Measurements from ENCODE around the gene NCOA1. TPM values are rescaled to one million over a fixed set of nuclear protein-coding genes. Genes with fewer than 3 reads are reported as not detected.
A peak's percentile ranks its signal among the peaks of the same experiment; 100 is the strongest.

The NCOA1 gene
- total RNA-seq, 4 donors from 2014 or later = 41.3 to 69.6 (median 54.8) TPM

GRCh38 chr2:24515831-24516230 lies 24.8 kb downstream of the NCOA1 start:
- no peak for TF ChIP-seq POLR2A (IDR thresholded peaks at IDR 0.05)
- TF ChIP-seq CTCF (IDR thresholded peaks at IDR 0.05) = no peak
- H3K36me3 ChIP-seq = no peaks in the 10 kb centered on the region
- H3K4me3 ChIP-seq = no peak overlapping the region
- H3K27me3 ChIP-seq = no peaks in the 10 kb centered on the region
- H3K9me3 ChIP-seq = no peaks in the 10 kb centered on the region
- no peak overlapping the region for H3K27ac ChIP-seq
- peaks cover 0 to 33% (median 0%) of the 10 kb centered on the region in 4 donors for H3K4me1 ChIP-seq
- DNase-seq = no peak

GRCh38 chr2:24517247-24517646 lies 26.2 kb downstream of the NCOA1 start:
- DNase-seq = no peak
- H3K36me3 ChIP-seq = no peaks in the 10 kb centered on the region
- H3K27ac ChIP-seq = no peak overlapping the region
- TF ChIP-seq POLR2A (IDR thresholded peaks at IDR 0.05) (no peak), CTCF (IDR thresholded peaks at IDR 0.05) (no peak)
- H3K9me3 ChIP-seq = no peaks in the 10 kb centered on the region
- no peaks in the 10 kb centered on the region for H3K27me3 ChIP-seq
- H3K4me3 ChIP-seq = no peak overlapping the region
- peaks cover 0 to 31% (median 3%) of the 10 kb centered on the region in 4 donors for H3K4me1 ChIP-seq

GRCh38 chr2:24520175-24520574 lies 29.1 kb downstream of the NCOA1 start:
- H3K4me3 ChIP-seq = no peak overlapping the region
- TF ChIP-seq CTCF (IDR thresholded peaks at IDR 0.05) (no peak), POLR2A (IDR thresholded peaks at IDR 0.05) (no peak)
- H3K9me3 ChIP-seq = no peaks in the 10 kb centered on the region
- DNase-seq = no peak
- H3K27me3 ChIP-seq = no peaks in the 10 kb centered on the region
- H3K27ac ChIP-seq = no peak overlapping the region
- no peaks in the 10 kb centered on the region for H3K36me3 ChIP-seq
- H3K4me1 ChIP-seq = peaks cover 0 to 14% (median 3%) of the 10 kb centered on the region in 4 donors

- H3K36me3 ChIP-seq = no peaks in the 10 kb centered on the region
- H3K9me3 ChIP-seq = no peaks in the 10 kb centered on the region
- H3K4me1 ChIP-seq = peaks cover 0 to 6% (median 3%) of the 10 kb centered on the region in 4 donors
- TF ChIP-seq CTCF (IDR thresholded peaks at IDR 0.05) (no peak), POLR2A (IDR thresholded peaks at IDR 0.05) (no peak)
- H3K27me3 ChIP-seq = no peaks in the 10 kb centered on the region
- DNase-seq = no peak
- H3K27ac ChIP-seq = no peak overlapping the region
- H3K4me3 ChIP-seq = no peak overlapping the region
These were observed 30.3 kb downstream of the NCOA1 start for GRCh38 chr2:24521162-24521857.

GRCh38 chr2:24521975-24522639 lies 31.1 kb downstream of the NCOA1 start:
- Histone ChIP-seq H3K9me3 (no peaks in the 10 kb centered on the region), H3K4me3 (no peak overlapping the region), H3K27ac (peak overlapping the region in 1 of 4 donors; percentile 8), H3K27me3 (no peaks in the 10 kb centered on the region), H3K4me1 (peaks cover 0 to 6% (median 3%) of the 10 kb centered on the region in 4 donors), H3K36me3 (no peaks in the 10 kb centered on the region)
- TF ChIP-seq POLR2A (IDR thresholded peaks at IDR 0.05) (no peak), CTCF (IDR thresholded peaks at IDR 0.05) (peak in 1 of 6 experiments; percentile 5)
- no peak for DNase-seq
